Activated CD4-positive, CD25-positive, alpha-beta regulatory T cell treated with anti-CD3 and anti-CD28 coated beads, Interleukin-2, amount 50 U/mL, for 16 hours (primary cell): Measurements from ENCODE around the gene KRT13.

Experiments used
- DNase-seq: peaks from one replicate; pipeline ENCODE4 v3.0.0-alpha.2; 2020; ENCODE audit warnings: low read depth, low spot score

KRT13 gene

GRCh38 chr17:41467561-41467960, 37.9 kb downstream of the KRT13 start:
- DNase-seq = no peak

GRCh38 chr17:41466988-41467387, 38.4 kb downstream of the KRT13 start, which contains the start of gene KRT32:
Gene KRT32, minus strand, starts transcription at chr17:41467386. Its CDS starts 61 bp downstream, at chr17:41467325.
- no peak for DNase-seq

- DNase-seq = no peak
Observed at GRCh38 chr17:41464682-41465081, 40.7 kb downstream of the KRT13 start.

- no peak for DNase-seq
Observed at GRCh38 chr17:41464173-41464572, 41.2 kb downstream of the KRT13 start.

GRCh38 chr17:41463746-41464145, 41.7 kb downstream of the KRT13 start:
- no peak for DNase-seq

- no peak for DNase-seq
Observed at GRCh38 chr17:41462705-41463104, 42.7 kb downstream of the KRT13 start.

- no peak for DNase-seq
Observed at GRCh38 chr17:41457676-41458075, 47.7 kb downstream of the KRT13 start.

- no peak for DNase-seq
Observed at GRCh38 chr17:41456204-41456603, 49.2 kb downstream of the KRT13 start.

- no peak for DNase-seq
Observed at GRCh38 chr17:41455236-41455635, 50.2 kb downstream of the KRT13 start.

- DNase-seq = no peak
Observed at GRCh38 chr17:41453066-41453465, 52.3 kb downstream of the KRT13 start.

GRCh38 chr17:41452281-41452680, 53.1 kb downstream of the KRT13 start:
- no peak for DNase-seq

- DNase-seq = no peak
Observed at GRCh38 chr17:41451154-41451728, 54.2 kb downstream of the KRT13 start.
